Activated B cell treated with CpG ODN at 0.5 μM for 24 hours (primary cell): ENCODE results near the gene ZNF19. TPM values are rescaled to one million over a fixed set of nuclear protein-coding genes. Genes with fewer than 3 reads are reported as not detected.

Source experiments
- total RNA-seq: library from RNA; stranded (reverse); gene quantifications from 2 replicates; pipeline ENCODE4 v1.2.3, GENCODE V29; 2022

ZNF19 gene
- total RNA-seq, 1 donor from 2014 or later: 10.5 TPM

Other genes with a start within 250 kb of the ZNF19 start
- 28.6 and 35.3 TPM in 2 replicates for gene CMTR2, start 199.9 kb downstream of the ZNF19 start, total RNA-seq
- gene CALB2, start 130.6 kb downstream of the ZNF19 start, total RNA-seq: not detected in 2 replicates
- gene TLE7, start 47.3 kb downstream of the ZNF19 start, total RNA-seq: not detected in 2 replicates
- 13.3 and 14.6 TPM in 2 replicates for gene ZNF23, start 27.1 kb downstream of the ZNF19 start, total RNA-seq
- gene CHST4, start 37.1 kb upstream of the ZNF19 start, total RNA-seq: not detected in 2 replicates
- not detected in 2 replicates for gene TAT, start 87.8 kb upstream of the ZNF19 start, total RNA-seq
- not detected in 2 replicates for gene MARVELD3, start 136.9 kb upstream of the ZNF19 start, total RNA-seq
- 9.2 and 10.0 TPM in 2 replicates for gene PHLPP2, start 235.4 kb upstream of the ZNF19 start, total RNA-seq